GM18519 (cell line): ENCODE measurements around the gene BST1.

Source experiments
- ATAC-seq: cut with Tn5 transposase; IDR thresholded peaks from one replicate; pipeline ENCODE4 v1.9.1; 2021; ENCODE audit warnings: mild to moderate bottlenecking, moderate library complexity; ENCODE audit not compliant: unreplicated experiment, low FRiP score

Gene BST1

DNA sequence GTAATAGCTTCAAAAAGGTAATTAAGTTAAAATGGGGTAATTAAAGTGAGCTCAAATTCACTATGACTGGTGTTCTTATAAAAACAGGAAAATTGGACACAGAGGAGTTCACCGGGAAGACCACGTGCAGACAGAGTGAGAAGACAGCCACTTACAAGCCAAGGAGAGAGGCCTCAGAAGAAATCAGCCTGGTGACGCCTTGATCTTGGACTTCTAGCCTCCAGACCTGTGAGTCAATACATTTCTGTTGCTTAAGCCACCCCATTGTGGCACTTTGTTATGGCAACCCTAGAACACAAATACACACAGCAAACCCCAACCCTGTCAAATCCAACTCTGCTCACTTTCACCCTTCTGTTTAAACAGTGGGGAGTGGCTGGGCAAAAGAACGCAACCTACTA lies 71.2 kb downstream of the BST1 start:
- ATAC-seq: no peak

DNA sequence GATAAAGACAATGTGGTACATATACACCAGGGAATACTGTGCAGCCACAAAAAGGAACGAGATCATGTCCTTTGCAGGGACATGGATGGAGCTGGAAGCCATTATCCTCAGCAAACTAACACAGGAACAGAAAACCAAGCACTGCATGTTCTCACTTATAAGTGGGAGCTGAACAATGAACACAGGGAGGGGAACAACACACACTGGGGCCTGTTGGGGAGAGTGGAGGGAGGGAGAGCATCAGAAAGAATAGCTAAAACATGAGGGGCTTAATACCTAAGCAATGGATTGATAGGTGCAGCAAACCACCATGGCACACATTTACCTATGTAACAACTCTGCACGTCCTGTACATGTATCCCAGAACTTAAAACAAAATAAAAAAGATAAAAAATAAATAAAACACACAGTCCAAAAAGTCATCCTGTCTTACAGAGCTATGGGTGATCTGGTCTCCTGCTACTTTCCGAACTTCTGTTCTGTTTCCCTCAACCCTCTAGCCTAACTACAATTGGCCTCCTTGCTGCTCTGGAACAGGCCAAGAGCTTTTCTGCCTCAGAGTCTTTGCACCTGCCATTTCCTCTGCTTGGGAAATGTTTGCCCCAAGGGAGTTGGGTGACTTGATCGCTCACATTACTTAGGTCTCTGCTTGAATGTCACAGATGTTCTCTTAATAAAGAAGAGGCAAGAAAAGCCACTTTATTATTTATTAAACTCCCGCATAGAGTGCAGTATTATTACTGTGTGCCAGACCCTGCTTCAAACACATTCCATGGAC lies 74.2 kb downstream of the BST1 start:
- ATAC-seq: no peak

DNA sequence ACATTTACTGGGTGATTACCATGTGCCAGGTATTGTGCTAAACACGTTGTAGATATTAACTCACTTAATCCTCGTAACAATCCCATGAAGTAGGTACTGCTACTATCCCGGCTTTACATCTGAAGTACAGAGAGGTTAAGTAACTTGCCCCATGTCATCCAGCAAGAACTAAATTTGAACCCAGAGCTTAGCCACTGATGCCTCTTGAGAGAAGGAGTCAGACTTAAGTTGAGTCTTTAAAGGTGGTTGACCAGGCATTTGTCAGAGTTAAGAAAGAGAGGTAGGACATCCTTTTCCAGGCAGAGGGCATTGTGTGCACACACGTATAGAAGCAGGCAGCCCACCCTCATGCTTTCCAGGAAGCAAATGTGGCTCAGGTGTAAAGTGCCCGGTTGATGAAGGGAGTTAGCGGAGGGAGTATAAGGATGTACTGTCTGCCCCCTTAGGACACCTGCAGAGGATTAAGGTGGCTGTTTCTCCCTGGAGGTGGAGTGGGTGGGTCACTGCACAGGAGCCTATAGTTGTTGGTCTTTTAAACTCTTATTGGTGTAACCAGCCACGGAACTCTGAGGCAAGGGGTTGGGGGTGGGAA lies 74.9 kb downstream of the BST1 start:
- no peak for ATAC-seq

DNA sequence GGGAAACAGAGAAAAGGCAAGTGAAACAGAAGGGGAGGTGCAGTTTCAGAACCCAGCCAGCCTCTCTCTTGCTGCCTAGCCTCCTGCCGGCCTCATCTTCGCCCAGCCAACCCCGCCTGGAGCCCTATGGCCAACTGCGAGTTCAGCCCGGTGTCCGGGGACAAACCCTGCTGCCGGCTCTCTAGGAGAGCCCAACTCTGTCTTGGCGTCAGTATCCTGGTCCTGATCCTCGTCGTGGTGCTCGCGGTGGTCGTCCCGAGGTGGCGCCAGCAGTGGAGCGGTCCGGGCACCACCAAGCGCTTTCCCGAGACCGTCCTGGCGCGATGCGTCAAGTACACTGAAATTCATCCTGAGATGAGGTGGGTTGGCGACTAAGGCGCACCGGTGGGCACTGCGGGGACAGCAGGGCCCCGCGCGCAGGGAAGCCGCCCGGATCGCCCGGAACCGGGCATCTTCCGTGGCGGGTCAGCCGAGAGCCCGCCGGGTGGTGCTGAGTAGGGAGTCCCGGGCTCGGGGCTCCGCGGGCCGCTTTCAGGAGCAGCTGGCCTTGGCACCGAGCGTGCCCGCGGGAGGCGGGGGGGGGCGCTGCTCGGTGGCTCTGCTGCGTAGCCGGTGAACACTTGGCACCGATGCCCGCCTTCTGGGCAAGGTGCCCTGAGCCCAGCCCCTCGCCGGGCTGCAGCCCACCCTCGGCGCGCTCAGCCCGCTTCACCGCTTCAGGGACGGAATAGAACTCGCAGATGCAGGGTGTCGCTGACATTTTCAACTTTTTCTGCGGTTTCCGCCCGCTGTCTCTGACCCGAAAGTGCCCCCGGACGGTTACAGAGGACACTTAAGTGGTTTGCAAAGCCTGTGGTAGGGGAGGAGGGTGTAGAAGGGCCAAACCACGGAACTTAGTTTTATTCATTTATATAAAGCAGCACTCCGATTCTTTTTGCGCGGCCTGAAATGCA lies 75.7 kb downstream of the BST1 start, which contains the start of gene CD38:
TSS of gene CD38 (plus strand) at position 40 of the 953 bp plus-strand sequence. CDS start at position 127, 87 bp downstream.
- peak; percentile 53 for ATAC-seq

DNA sequence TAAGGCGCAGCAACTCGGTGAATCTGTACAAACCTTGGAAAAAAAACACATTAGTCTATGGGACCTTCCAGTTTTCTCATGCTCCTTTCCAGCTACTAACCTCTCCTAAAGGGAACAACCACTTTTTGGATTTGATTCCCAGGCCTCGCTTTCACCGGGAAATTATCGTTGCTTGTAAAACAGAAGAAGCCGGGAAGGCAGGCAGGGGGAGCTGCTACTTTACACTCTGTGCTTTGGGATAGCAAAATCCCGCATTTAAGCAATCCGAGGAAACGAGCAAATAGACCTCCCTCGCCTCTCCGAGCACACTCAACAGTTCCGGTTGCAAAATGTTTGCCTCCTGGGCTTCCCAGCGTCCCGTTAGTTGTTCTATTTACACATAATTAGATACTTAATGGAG lies 76.4 kb downstream of the BST1 start:
- ATAC-seq: no peak

DNA sequence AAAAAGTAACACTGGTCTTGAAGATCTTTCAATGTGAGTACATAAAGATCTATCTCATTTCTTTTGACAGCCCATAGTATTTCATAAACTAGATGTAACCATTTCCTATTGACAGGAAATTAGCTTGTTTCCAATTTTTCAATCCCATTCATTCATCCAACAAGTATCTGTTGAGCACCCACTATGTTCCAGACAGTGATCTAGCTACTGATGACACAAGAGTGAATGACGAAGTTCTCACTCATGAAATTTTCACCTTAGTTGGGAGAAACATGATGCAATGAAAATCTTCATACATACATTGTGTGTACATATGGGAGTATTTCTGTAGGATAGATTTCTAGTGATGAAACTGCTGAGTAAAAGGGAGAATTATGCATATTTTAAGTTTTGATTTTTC lies 76.9 kb downstream of the BST1 start:
- no peak for ATAC-seq

DNA sequence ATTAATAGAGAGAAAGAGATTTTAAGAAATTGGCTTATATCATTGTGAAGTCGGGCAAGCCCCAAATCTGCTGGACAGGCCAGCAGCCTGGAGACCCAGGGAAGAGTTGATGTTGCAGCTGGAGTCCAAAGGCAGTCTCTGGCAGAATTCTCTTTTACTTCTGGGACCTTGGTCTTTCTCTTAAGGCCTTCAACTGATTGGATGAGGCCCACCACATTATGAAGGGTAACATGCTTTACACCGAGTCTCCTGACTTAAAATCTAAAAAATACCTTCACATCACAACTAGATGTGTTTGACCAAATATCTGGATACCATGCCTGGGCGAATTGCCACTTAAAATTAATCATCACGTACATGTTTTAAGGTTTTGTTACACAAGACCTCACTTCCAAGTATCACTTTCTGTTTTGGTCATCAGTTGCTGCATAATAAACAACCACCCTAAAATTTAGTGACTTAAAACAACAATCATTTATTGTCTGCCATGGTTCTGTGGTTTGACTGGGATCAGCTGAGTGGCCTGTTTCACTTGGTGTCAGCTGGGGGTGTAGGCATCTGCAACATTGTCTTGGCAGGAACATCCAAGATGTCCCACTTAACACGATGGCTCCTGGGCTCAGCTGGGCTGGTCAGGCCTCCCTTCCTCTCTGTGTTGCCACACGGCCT lies 78.7 kb downstream of the BST1 start:
- ATAC-seq: no peak
